ENCODE data around the gene PDE2A.

The PDE2A gene

DNA sequence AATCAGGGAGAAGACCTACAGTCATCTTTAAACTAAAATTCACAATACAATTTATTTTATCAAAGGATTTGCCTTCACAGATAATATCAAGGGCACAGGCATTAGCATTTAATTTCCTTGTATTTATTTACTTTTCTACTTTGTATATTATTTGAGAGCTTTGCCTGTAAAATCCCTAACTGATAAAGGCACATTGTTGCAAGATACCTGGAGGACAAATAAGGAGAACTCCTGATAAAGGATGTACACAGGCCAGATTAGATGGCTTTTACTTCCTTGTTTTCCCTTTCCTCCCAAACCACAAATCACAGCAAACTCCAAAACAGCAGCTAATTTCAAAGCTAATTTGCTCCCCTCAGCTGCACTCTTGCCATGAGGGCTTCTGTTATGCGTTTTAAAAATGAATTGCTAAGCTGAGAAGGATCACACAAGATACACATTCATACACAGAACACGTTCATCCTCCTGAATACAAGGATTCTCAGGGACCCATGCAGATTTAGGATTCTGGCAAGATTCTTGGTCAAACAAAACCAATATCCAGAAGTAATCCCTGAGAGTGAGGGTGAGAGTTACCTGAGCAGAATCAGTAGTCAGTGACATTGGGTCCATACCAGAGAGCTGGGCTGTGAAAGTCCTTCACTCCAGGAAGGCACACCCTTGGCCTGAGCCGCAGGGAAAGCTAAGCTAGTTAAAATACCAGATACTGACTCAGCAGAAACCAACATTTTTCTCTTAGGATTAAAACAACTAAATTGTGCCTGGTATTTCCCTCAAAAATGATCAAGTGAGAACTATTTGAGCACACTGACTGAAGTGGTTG lies 139.6 kb downstream of the PDE2A start:
- no peak for DNase-seq

DNA sequence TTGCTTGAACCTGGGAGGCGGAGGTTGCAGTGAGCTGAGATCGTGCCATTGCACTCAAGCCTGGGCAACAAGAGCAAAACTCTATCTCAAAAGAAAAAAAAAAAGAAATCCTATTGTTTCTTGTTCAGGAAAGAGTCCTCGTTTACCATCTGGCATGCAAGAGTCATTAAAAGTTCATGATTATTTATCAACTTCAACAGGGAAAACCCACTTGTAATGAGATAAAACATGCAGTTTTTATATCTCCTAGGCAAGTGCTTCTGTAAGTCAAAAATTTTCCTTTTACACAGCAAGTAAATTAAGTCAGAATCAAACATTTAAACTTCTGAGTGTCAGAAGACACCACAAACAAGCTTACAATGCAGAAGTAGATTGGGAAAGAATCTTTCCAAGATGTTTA lies 145.2 kb downstream of the PDE2A start:
- DNase-seq, result no peak

DNA sequence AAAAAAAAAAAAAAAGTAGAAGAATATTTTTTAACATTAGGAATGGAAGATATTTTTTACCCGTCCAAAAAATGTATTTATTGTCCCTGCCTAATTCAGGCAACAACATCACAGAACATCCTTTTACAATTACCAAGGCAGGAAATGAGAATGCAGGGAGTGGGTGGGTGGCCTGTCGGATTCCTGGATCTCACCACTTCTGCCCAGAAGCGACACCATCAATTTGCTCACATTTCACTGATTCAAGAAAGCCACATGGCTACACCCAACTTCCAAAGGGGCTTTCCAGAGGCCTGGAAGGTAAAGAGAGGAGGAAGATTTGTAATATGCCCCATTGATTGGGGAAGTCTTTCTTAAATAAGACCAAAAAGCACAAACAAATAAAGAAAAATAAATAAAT lies 146.1 kb downstream of the PDE2A start:
- no peak for DNase-seq

All from stimulated activated CD4-positive, alpha-beta T cell treated with anti-CD3 and anti-CD28 coated beads, Interleukin-4, amount 100 ng/mL, for 4 hours (primary cell).